Measurements from ENCODE around the gene INHA. TPM values are rescaled to one million over a fixed set of nuclear protein-coding genes. Genes with fewer than 3 reads are reported as not detected.

INHA gene
- total RNA-seq, 3 donors from 2014 or later, result 0.19 TPM; not detected in 2

Small RNAs within 50 kb of the gene (microRNA-seq; reads per million reads assigned to microRNA genes)
- not detected for gene MIR3132

Other genes starting within 250 kb of the INHA start
- not detected for gene RESP18, start 239.6 kb upstream of the INHA start, total RNA-seq
- gene DNPEP, start 184.4 kb upstream of the INHA start, total RNA-seq, result 100 to 1,000 TPM in 2 of 3 donors, 10 to 100 TPM in 1; 75.7 to 127 (median 125) TPM
- 1,000 to 10,000 TPM in 1 of 3 donors, 100 to 1,000 TPM in 1, 10 to 100 TPM in 1; 65.4 to 4,715 (median 359) TPM for gene DES, start 153.9 kb upstream of the INHA start, total RNA-seq
- gene SPEG, start 137.5 kb upstream of the INHA start, total RNA-seq, result 100 to 1,000 TPM in 1 of 3 donors, 10 to 100 TPM in 1, 1 to 10 TPM in 1; 7.9 to 242 (median 22.2) TPM
- gene GMPPA, start 73.4 kb upstream of the INHA start, total RNA-seq, result 10 to 100 TPM; 33.6 to 52.6 (median 43.6) TPM
- gene ASIC4, start 57.8 kb upstream of the INHA start, total RNA-seq, result under 1 TPM in 1 of 3 donors, not detected in 2; 0.09 TPM
- gene CHPF, start 28.5 kb upstream of the INHA start, total RNA-seq, result 10 to 100 TPM; 19.4 to 25.9 (median 20.5) TPM
- gene TMEM198, start 28.3 kb upstream of the INHA start, total RNA-seq, result 1 to 10 TPM in 2 of 3 donors, under 1 TPM in 1; 0.69 to 2.7 (median 2.7) TPM
- 10 to 100 TPM in 2 of 3 donors, 1 to 10 TPM in 1; 7.6 to 53.0 (median 12.6) TPM for gene OBSL1, start 771 bp upstream of the INHA start, total RNA-seq
- 10 to 100 TPM; 34.6 to 42.0 (median 39.6) TPM for gene STK11IP, start 25.5 kb downstream of the INHA start, total RNA-seq
- 1 to 10 TPM in 1 of 3 donors, under 1 TPM in 2; 0.29 to 3.4 (median 0.34) TPM for gene SLC4A3, start 55.3 kb downstream of the INHA start, total RNA-seq

Measured in mucosa of descending colon (tissue), 3 donors.